Rectal smooth muscle tissue (tissue), 1 donor: Measurements from ENCODE around the gene AMN1.
A peak's percentile ranks its signal among the peaks of the same experiment; 100 is the strongest.
"Not testable (repeated sequence)": the region's sequence is repeated elsewhere in the genome, so short reads cannot be mapped to it uniquely, and the experiment has no call there.

Experiments
- H3K27ac ChIP-seq: one replicate; pipeline ENCODE4 v1.7.0; 2013; ENCODE audit warnings: low read depth, low read length, inconsistent platforms
- H3K27me3 ChIP-seq: one replicate; pipeline ENCODE4 v1.7.0; 2013; ENCODE audit warnings: low read length; ENCODE audit not compliant: control insufficient read depth, insufficient read depth
- H3K36me3 ChIP-seq: one replicate; pipeline ENCODE4 v1.7.0; 2013; ENCODE audit warnings: low read length; ENCODE audit not compliant: control insufficient read depth, insufficient read depth
- H3K4me1 ChIP-seq: one replicate; pipeline ENCODE4 v1.7.0; 2013; ENCODE audit warnings: low read length; ENCODE audit not compliant: control insufficient read depth, insufficient read depth
- H3K4me3 ChIP-seq: one replicate; pipeline ENCODE4 v1.7.0; 2013; ENCODE audit warnings: low read length
- H3K9ac ChIP-seq: one replicate; pipeline ENCODE4 v1.7.0; 2013; ENCODE audit warnings: low read length

AMN1 gene

GRCh38 chr12:31750747-31751039 is 21.9 kb upstream of the AMN1 start:
- no peaks in the 10 kb centered on the region for H3K27me3 ChIP-seq
- H3K27ac ChIP-seq = no peak overlapping the region
- no peaks in the 10 kb centered on the region for H3K36me3 ChIP-seq
- H3K4me1 ChIP-seq = no peaks in the 10 kb centered on the region
- H3K9ac ChIP-seq = no peak overlapping the region
- no peak overlapping the region for H3K4me3 ChIP-seq

- H3K36me3 ChIP-seq = no peaks in the 10 kb centered on the region
- H3K27ac ChIP-seq = no peak overlapping the region
- H3K4me1 ChIP-seq = no peaks in the 10 kb centered on the region
- H3K27me3 ChIP-seq = no peaks in the 10 kb centered on the region
- H3K9ac ChIP-seq = no peak overlapping the region
- H3K4me3 ChIP-seq = no peak overlapping the region
Observed at GRCh38 chr12:31749024-31749704, 20.3 kb upstream of the AMN1 start.

- Histone ChIP-seq H3K9ac (no peak overlapping the region), H3K4me3 (no peak overlapping the region), H3K27ac (no peak overlapping the region), H3K27me3 (no peaks in the 10 kb centered on the region), H3K36me3 (no peaks in the 10 kb centered on the region), H3K4me1 (no peaks in the 10 kb centered on the region)
Observed at GRCh38 chr12:31745242-31745641, 16.4 kb upstream of the AMN1 start.

- H3K4me3 ChIP-seq, H3K36me3 ChIP-seq, H3K27ac ChIP-seq, H3K4me1 ChIP-seq, H3K9ac ChIP-seq, H3K27me3 ChIP-seq: not testable (repeated sequence)
Observed at GRCh38 chr12:31744363-31744762, 15.5 kb upstream of the AMN1 start.

- Histone ChIP-seq H3K36me3 (no peaks in the 10 kb centered on the region), H3K4me1 (no peaks in the 10 kb centered on the region), H3K9ac (no peak overlapping the region), H3K27ac (no peak overlapping the region), H3K27me3 (no peaks in the 10 kb centered on the region), H3K4me3 (no peak overlapping the region)
Observed at GRCh38 chr12:31742891-31743290, 14.1 kb upstream of the AMN1 start.

- Histone ChIP-seq H3K36me3 (no peaks in the 10 kb centered on the region), H3K9ac (no peak overlapping the region), H3K4me3 (no peak overlapping the region), H3K27me3 (no peaks in the 10 kb centered on the region), H3K4me1 (no peaks in the 10 kb centered on the region), H3K27ac (no peak overlapping the region)
Observed at GRCh38 chr12:31740628-31741027, 11.8 kb upstream of the AMN1 start.

GRCh38 chr12:31737763-31738162 is 8.9 kb upstream of the AMN1 start:
- Histone ChIP-seq H3K4me1 (no peaks in the 10 kb centered on the region), H3K27ac (no peak overlapping the region), H3K36me3 (no peaks in the 10 kb centered on the region), H3K9ac (no peak overlapping the region), H3K27me3 (no peaks in the 10 kb centered on the region), H3K4me3 (no peak overlapping the region)

- H3K4me3 ChIP-seq = no peak overlapping the region
- H3K4me1 ChIP-seq = no peaks in the 10 kb centered on the region
- H3K27ac ChIP-seq = no peak overlapping the region
- H3K36me3 ChIP-seq = no peaks in the 10 kb centered on the region
- no peaks in the 10 kb centered on the region for H3K27me3 ChIP-seq
- H3K9ac ChIP-seq = no peak overlapping the region
Observed at GRCh38 chr12:31737345-31737744, 8.5 kb upstream of the AMN1 start.

- H3K36me3 ChIP-seq = no peaks in the 10 kb centered on the region
- no peak overlapping the region for H3K9ac ChIP-seq
- no peak overlapping the region for H3K27ac ChIP-seq
- no peaks in the 10 kb centered on the region for H3K4me1 ChIP-seq
- H3K4me3 ChIP-seq = no peak overlapping the region
- no peaks in the 10 kb centered on the region for H3K27me3 ChIP-seq
Observed at GRCh38 chr12:31736472-31736871, 7.7 kb upstream of the AMN1 start.

GRCh38 chr12:31733549-31734432 is 5.0 kb upstream of the AMN1 start:
- H3K36me3 ChIP-seq, H3K27ac ChIP-seq, H3K4me1 ChIP-seq, H3K9ac ChIP-seq, H3K27me3 ChIP-seq, H3K4me3 ChIP-seq: not testable (repeated sequence)

- H3K4me1 ChIP-seq = peaks cover 9% of the 10 kb centered on the region
- H3K4me3 ChIP-seq = no peak overlapping the region
- no peak overlapping the region for H3K27ac ChIP-seq
- H3K36me3 ChIP-seq = no peaks in the 10 kb centered on the region
- no peaks in the 10 kb centered on the region for H3K27me3 ChIP-seq
- no peak overlapping the region for H3K9ac ChIP-seq
Observed at GRCh38 chr12:31732926-31733548, 4.2 kb upstream of the AMN1 start.

GRCh38 chr12:31731203-31731602 is 2.4 kb upstream of the AMN1 start:
- H3K27me3 ChIP-seq, H3K9ac ChIP-seq, H3K36me3 ChIP-seq, H3K4me3 ChIP-seq: not testable (repeated sequence)
- Histone ChIP-seq H3K4me1 (peaks cover 10% of the 10 kb centered on the region), H3K27ac (peak overlapping the region; percentile 48)
